GM06990 (cell line): ENCODE results near the gene RAB6A.

Source experiments
- DNase-seq: peaks from one replicate; pipeline ENCODE4 v3.0.0-alpha.2; 2011; ENCODE audit not compliant: insufficient read length; ENCODE audit errors: extremely low read depth
- H3K27me3 ChIP-seq: replicated peaks from 2 replicates; pipeline ENCODE4 v1.6.0; 2011; ENCODE audit warnings: low read length; ENCODE audit not compliant: control insufficient read depth, insufficient read depth
- H3K36me3 ChIP-seq: 2 replicates; pipeline ENCODE4 v1.5.1; 2011; ENCODE audit warnings: low read length; ENCODE audit not compliant: control insufficient read depth, insufficient read depth
- H3K4me3 ChIP-seq: replicated peaks from 2 replicates; pipeline ENCODE4 v1.5.1; 2011; ENCODE audit warnings: low read depth, mild to moderate bottlenecking, control low read depth, low read length
- TF ChIP-seq, protein P1 (sequence below): IDR thresholded peaks from 2 replicates; pipeline ENCODE4 v1.5.1; 2011; ENCODE audit warnings: low read length, control low read depth, mild to moderate bottlenecking, inconsistent platforms; ENCODE audit not compliant: insufficient read depth, poor library complexity, severe bottlenecking

RAB6A gene

DNA sequence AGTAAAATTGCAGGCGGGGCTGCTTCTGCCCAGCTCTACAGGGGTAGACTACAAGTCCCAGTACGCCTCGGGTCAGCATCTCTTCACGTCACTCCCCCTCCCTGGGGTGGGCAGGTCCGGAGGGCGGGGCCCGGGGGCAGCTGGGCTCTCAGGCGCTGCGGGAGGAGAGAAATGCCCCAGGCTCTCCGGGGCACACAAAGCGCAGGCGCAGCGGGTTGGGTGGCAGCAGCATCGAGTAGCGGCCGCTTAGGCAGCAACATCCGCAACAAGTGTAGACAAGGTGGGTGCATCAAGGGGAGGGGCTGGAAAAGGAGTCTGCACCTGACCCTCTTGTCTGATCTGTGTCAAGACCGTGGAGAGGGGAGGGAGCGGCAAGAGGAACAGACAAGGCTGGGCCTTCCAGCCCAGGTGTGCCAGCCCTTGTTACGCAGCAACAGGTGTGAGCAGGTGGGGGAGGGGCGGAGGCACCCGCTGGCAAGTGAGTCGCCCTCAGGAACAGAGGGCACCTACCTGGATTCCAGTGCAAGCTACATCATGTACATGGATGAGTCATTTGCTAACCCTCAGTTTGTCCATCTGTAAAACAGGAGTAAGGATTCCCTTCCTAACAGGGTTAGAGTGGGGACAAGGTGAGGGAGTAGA, 113.3 kb downstream of the RAB6A start:
- Histone ChIP-seq H3K27me3 (no peaks in the 10 kb centered on the region; the same call in 1 of the 2 replicates), H3K36me3 (no peaks in the 10 kb centered on the region), H3K4me3 (no peak overlapping the region; the same call in 1 of the 2 replicates)
- TF ChIP-seq, protein P1, sequence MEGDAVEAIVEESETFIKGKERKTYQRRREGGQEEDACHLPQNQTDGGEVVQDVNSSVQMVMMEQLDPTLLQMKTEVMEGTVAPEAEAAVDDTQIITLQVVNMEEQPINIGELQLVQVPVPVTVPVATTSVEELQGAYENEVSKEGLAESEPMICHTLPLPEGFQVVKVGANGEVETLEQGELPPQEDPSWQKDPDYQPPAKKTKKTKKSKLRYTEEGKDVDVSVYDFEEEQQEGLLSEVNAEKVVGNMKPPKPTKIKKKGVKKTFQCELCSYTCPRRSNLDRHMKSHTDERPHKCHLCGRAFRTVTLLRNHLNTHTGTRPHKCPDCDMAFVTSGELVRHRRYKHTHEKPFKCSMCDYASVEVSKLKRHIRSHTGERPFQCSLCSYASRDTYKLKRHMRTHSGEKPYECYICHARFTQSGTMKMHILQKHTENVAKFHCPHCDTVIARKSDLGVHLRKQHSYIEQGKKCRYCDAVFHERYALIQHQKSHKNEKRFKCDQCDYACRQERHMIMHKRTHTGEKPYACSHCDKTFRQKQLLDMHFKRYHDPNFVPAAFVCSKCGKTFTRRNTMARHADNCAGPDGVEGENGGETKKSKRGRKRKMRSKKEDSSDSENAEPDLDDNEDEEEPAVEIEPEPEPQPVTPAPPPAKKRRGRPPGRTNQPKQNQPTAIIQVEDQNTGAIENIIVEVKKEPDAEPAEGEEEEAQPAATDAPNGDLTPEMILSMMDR = no peak
- DNase-seq = peak; percentile 87

- Histone ChIP-seq H3K4me3 (no peak within 1 kb of the TSS), H3K27me3 (no peaks in the 10 kb centered on the region; the same call in 1 of the 2 replicates), H3K36me3 (no peaks in the 10 kb centered on the region)
- TF ChIP-seq, protein P1 = no peak
- no peak for DNase-seq
Measured at GRCh38 chr11:73645972-73646631, 114.8 kb downstream of the RAB6A start, which contains the start of gene PLEKHB1. PLEKHB1 (plus strand) TSS chr11:73646581; CDS start chr11:73646609, 28 bp downstream.

DNA sequence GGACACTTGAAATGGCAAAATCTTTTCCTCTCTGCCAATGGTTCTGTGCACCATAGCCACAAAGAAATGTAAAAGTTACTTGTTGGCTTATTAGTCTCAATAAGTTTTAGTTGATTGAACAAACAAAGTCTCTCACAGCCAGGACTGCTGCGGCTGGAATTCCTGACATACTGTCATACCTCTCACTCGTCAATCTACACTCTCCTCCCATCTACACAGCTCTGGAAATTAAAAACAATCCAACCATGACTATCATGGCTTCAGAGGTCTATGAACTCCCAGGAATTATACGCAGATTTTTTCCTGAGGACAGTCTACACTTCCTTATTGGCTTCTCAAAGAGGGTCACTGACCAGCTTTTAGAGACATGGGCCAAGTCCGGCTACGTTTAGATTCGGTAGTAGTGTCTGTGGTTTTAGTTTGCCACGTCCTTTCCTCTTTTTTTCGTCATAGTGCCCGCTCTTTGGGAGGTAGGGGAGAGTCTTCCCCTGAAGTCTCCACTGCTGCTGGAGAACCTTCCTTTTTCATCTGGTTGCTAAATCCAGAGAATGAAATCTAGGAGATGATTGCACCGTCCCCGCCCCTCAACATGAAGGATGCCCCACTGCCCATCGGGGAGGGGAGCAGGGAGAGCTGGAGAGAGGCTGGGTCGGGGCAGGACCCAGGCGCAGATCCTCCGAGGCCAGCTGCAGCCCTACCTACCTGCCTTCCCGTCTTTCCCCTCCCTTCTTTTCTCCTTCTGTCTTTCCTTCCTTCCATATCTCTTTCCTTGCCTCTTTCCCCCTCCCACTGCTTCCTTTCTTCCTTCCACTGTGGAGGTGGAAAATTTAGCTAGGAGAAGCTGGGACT, 115.5 kb downstream of the RAB6A start:
- TF ChIP-seq, protein P1 = no peak
- H3K4me3 ChIP-seq = no peak overlapping the region

GRCh38 chr11:73641668-73642067, 119.2 kb downstream of the RAB6A start:
- Histone ChIP-seq H3K27me3 (no peaks in the 10 kb centered on the region; the same call in 1 of the 2 replicates), H3K4me3 (no peak overlapping the region), H3K36me3 (no peaks in the 10 kb centered on the region)
- DNase-seq = no peak
- TF ChIP-seq, protein P1 = no peak

More for the DNA sequence above, 115.5 kb downstream of the RAB6A start:
- no peaks in the 10 kb centered on the region for H3K36me3 ChIP-seq
- DNase-seq = no peak
- no peaks in the 10 kb centered on the region; the same call in 1 of the 2 replicates for H3K27me3 ChIP-seq

GRCh38 chr11:73640592-73640991, 120.3 kb downstream of the RAB6A start:
- Histone ChIP-seq H3K4me3 (no peak overlapping the region), H3K36me3 (no peaks in the 10 kb centered on the region), H3K27me3 (no peaks in the 10 kb centered on the region)
- DNase-seq = no peak
- TF ChIP-seq, protein P1 = no peak
